Right lobe of liver (tissue), 6 donors: ENCODE data around the gene TAOK3. TPM values are rescaled to one million over a fixed set of nuclear protein-coding genes. Genes with fewer than 3 reads are reported as not detected.
"Not testable (repeated sequence)": the region's sequence is repeated elsewhere in the genome, so short reads cannot be mapped to it uniquely, and the experiment has no call there.

ENCODE experiments used
- ATAC-seq, 4 donors: fragments of 200-7000 bp; cut with Tn5 transposase; one replicate each; pipeline ENCODE4 v1.9.1; 2020; ENCODE audit warnings: mild to moderate bottlenecking in 4 of 4, moderate library complexity in 4 of 4
- DNase-seq, 3 donors: peaks; one replicate each; pipeline ENCODE4 v3.0.0-alpha.2; 2020
- H3K27ac ChIP-seq, 3 donors: fragments of 200-600 bp; one replicate each; pipeline ENCODE4 v1.8.0; 2022
- H3K27me3 ChIP-seq, 2 donors: fragments of 200-600 bp; one replicate each; pipeline ENCODE4 v1.8.0; 2022
- H3K36me3 ChIP-seq, 4 donors: fragments of 200-600 bp; sonication (generic) in 1 of 4; one replicate each; pipeline versions ENCODE4 v1.5.1 to v1.8.0; 2017 to 2022; ENCODE audit warnings: control low read depth in 1 of 4
- H3K4me1 ChIP-seq, 4 donors: fragments of 200-600 bp; sonication (generic) in 1 of 4; one replicate each; pipeline versions ENCODE4 v1.5.1 to v1.8.0; 2017 to 2022; ENCODE audit warnings: control low read depth in 1 of 4
- H3K4me3 ChIP-seq, 3 donors: fragments of 200-600 bp; one replicate each; pipeline ENCODE4 v1.8.0; 2022
- H3K9me3 ChIP-seq, 4 donors: fragments of 200-600 bp; sonication (generic) in 1 of 4; one replicate each; pipeline versions ENCODE4 v1.5.1 to v1.8.0; 2017 to 2022; ENCODE audit warnings: control low read depth in 1 of 4
- POLR2A ChIP-seq: fragments of 450-650 bp; IDR thresholded peaks from one replicate; pipeline ENCODE4 v1.6.1; 2017; ENCODE audit warnings: antibody characterized with exemption, mild to moderate bottlenecking
- whole genome bisulfite sequencing: methylation state at CpG from one replicate; pipeline ENCODE4 v1.1.6; 2018; ENCODE audit warnings: low coverage, low lambda C conversion rate; ENCODE audit not compliant: insufficient coverage; ENCODE audit errors: missing lambda C conversion rate; 5-methylcytosine and 5-hydroxymethylcytosine counted together
- intact Hi-C, 2 donors: fragments of 100-400 bp; cut with DNase I; formaldehyde crosslinking; loops; one replicate each; pipeline versions ENCODE4 v1.11.2 to v1.14.1; 2022
- total RNA-seq, 6 experiments: library from RNA; depleted of rRNA in 2 of 6; stranded (reverse); fragments of >200 nt in 2 of 6; fragmentation: NEBNext Ultra II Directional in 3 of 6; extraction: Animal tissue kit (Norgen Biotek cat#: 25700) in 3 of 6; gene quantifications; one replicate each; pipeline versions ENCODE4 v1.1.0 to v1.2.4, GENCODE V29; 2016 to 2023
- TF ChIP-seq, protein P1 (sequence below), 4 donors: fragments of 200-600 bp in 3 of 4; fragments of 450-650 bp in 1 of 4; IDR thresholded peaks; one replicate each; pipeline versions ENCODE4 v1.5.1 to v1.8.0; 2016 to 2022; ENCODE audit warnings: antibody characterized with exemption in 4 of 4, mild to moderate bottlenecking in 2 of 4
- donor health status: DM: no; HTN: yes; CAD: no.
- donor health status: DM: no; HTN: no; CAD: no.
- donor health status: DM: no; HTN: no; CAD: no.
- donor health status: DM: no; HTN: yes; CAD: no.
- donor health status: DM: no; HTN: yes; CAD: no.

Gene TAOK3
- total RNA-seq, 6 experiments from 2014 or later, result 12.2 to 21.9 (median 17.7) TPM

DNA sequence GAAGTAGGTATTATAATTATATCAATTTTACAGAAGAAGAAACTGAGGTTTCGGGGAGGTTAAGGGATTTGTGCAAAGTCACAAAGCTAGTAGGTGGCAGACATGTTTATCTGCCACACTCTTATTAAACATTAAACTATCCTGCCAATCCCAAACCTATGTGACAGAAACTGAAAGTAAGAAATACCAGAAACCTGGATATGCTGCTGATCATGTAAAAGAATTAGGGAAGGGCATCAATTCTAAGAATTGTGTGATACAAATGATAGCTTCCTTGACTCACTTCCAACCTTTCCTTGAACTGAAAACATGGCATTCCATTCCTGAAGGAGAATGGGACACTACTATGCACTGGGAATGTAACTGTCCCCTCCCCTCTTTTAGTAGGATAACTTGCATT, 16.9 kb downstream of the TAOK3 start:
- no peak overlapping the region for H3K4me3 ChIP-seq
- H3K9me3 ChIP-seq, result no peaks in the 10 kb centered on the region
- H3K27ac ChIP-seq, result peak overlapping the region; percentile 29 to 75 (median 60)
- no peaks in the 10 kb centered on the region for H3K27me3 ChIP-seq
- ATAC-seq (peak; percentile 25 to 67 (median 56)), DNase-seq (no peak)
- H3K4me1 ChIP-seq, result peaks cover 0 to 36% (median 5%) of the 10 kb centered on the region in 4 donors
- whole genome bisulfite sequencing, result 77% methylated on average over 1 of the region's 1 CpG
- intact Hi-C loops, result no loop called here
- no peaks in the 10 kb centered on the region for H3K36me3 ChIP-seq
- TF ChIP-seq, protein P1, sequence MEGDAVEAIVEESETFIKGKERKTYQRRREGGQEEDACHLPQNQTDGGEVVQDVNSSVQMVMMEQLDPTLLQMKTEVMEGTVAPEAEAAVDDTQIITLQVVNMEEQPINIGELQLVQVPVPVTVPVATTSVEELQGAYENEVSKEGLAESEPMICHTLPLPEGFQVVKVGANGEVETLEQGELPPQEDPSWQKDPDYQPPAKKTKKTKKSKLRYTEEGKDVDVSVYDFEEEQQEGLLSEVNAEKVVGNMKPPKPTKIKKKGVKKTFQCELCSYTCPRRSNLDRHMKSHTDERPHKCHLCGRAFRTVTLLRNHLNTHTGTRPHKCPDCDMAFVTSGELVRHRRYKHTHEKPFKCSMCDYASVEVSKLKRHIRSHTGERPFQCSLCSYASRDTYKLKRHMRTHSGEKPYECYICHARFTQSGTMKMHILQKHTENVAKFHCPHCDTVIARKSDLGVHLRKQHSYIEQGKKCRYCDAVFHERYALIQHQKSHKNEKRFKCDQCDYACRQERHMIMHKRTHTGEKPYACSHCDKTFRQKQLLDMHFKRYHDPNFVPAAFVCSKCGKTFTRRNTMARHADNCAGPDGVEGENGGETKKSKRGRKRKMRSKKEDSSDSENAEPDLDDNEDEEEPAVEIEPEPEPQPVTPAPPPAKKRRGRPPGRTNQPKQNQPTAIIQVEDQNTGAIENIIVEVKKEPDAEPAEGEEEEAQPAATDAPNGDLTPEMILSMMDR (IDR thresholded peaks at IDR 0.05), result no peak
- TF ChIP-seq POLR2A, result no peak

DNA sequence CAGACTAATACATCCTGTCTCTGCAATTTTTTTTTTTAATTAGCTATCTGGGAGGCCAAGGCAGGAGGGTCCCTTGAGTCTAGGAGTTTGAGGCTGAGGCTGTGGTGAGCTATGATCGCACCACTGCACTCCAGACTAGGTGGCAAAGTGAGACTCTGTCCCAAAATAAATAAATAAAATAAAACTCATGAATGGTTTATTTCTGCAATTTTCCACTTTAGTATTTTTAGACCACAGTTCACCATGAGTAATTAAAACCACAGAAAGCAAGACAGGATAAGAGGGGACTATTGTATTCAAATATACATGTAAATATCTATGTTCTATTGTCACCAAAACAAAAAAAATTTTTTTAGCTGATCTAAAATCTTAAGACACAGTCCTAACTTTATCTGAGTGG, 17.8 kb downstream of the TAOK3 start:
- Histone ChIP-seq H3K36me3 (no peaks in the 10 kb centered on the region), H3K4me3 (no peak overlapping the region), H3K9me3 (no peaks in the 10 kb centered on the region), H3K27ac (peak overlapping the region in 1 of 3 donors; percentile 29), H3K27me3 (no peaks in the 10 kb centered on the region), H3K4me1 (peaks cover 0 to 36% (median 5%) of the 10 kb centered on the region in 4 donors)
- DNase-seq (no peak), ATAC-seq (no peak)
- WGBS, result 100% methylated on average over 1 of the region's 1 CpG
- TF ChIP-seq POLR2A, result no peak
- TF ChIP-seq, protein P1 (IDR thresholded peaks at IDR 0.05), result no peak
- intact Hi-C loops, result no loop called here

DNA sequence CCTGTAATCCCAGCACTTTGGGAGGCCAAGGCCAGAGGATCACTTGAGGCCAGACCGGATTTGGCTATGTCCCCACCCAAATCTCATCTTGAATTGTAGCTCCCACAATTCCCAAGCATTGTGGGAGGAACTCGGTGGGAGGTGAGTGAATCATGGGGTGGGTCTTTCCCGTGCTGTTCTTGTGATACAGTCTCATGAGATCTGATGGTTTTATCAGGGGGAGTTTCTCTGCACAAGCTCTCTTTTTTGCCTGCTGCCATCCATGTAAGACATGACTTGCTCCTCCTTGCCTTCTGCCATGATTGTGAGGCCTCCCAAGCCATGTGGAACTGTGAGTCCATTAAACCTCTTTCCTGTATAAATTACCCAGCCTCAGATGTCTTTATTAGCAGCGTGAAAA, 18.2 kb downstream of the TAOK3 start:
- ATAC-seq, H3K4me3 ChIP-seq, H3K9me3 ChIP-seq, H3K27ac ChIP-seq, H3K36me3 ChIP-seq, DNase-seq, H3K27me3 ChIP-seq, intact Hi-C loops: not testable (repeated sequence)
- H3K4me1 ChIP-seq, result peaks cover 0 to 36% (median 5%) of the 10 kb centered on the region in 4 donors
- WGBS, result 100% methylated on average over 1 of the region's 4 CpGs

DNA sequence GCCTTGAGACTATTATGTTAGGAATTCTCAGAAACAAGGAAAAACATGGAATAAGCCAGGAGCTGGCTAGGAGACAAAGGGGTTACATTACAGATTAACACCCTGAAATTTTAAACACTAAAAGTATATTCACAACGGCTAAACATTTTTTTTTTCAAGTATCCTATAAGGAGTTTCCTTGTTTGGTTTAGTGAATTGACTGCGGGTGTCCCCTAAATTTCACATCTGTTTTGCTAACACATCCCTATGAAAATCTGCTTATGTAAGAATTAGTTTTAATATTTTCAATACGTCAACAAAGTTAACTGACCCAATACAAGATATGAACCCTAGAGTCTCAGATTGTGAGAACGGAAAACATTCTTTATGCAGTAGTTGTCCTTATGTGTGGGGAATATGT, 19.0 kb downstream of the TAOK3 start:
- 92% methylated on average over 4 of the region's 4 CpGs for WGBS
- Histone ChIP-seq H3K4me3 (no peak overlapping the region), H3K36me3 (no peaks in the 10 kb centered on the region), H3K27ac (no peak overlapping the region), H3K4me1 (peaks cover 0 to 36% (median 5%) of the 10 kb centered on the region in 4 donors), H3K9me3 (no peaks in the 10 kb centered on the region), H3K27me3 (no peaks in the 10 kb centered on the region)
- TF ChIP-seq, protein P1 (IDR thresholded peaks at IDR 0.05), result no peak
- intact Hi-C loops, result no loop called here
- no peak for ATAC-seq
- no peak for DNase-seq

DNA sequence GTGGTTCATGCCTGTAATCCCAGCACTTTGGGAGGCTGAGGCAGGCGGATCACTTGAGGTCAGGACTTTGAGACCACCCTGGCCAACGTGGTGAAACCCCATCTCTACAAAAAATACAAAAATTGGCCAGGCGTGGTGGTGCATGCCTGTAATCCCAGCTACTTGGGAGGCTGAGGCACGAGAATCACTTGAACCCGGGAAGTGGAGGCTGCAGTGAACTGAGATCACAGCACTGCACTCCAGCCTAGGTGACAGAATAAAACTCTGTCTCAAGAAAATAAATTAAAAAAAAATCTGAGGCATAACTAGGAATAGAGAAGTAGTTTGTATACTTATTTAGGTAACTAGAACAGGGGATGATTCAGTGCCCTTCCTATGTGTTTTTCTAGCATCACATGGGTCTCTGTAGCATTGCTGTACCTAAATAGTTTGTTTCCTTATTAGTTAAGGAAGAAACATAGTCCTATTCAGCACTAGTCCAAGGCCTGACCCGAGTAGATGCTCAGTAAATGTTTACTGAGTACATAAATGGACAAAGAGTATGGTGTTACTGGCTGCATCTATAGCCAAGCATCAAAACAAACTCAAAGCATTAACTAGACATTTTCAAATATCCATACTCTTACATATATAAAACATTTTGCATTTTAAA, 21.7 kb downstream of the TAOK3 start:
- intact Hi-C loops, result no loop called here
- WGBS, result 81% methylated on average over 6 of the region's 6 CpGs
- peaks cover 0 to 12% (median 0%) of the 10 kb centered on the region in 4 donors for H3K4me1 ChIP-seq

More for the DNA sequence above, 21.7 kb downstream of the TAOK3 start:
- DNase-seq (no peak), ATAC-seq (peak in 1 of 4 donors; percentile 29)
- H3K36me3 ChIP-seq, result no peaks in the 10 kb centered on the region
- no peak overlapping the region for H3K27ac ChIP-seq
- H3K4me3 ChIP-seq, result no peak overlapping the region
- TF ChIP-seq POLR2A, result no peak
- TF ChIP-seq, protein P1 (IDR thresholded peaks at IDR 0.05), result no peak
- no peaks in the 10 kb centered on the region for H3K9me3 ChIP-seq
- H3K27me3 ChIP-seq, result no peaks in the 10 kb centered on the region
